K562 (cell line): ENCODE results near the gene TTC27. TPM values are rescaled to one million over a fixed set of nuclear protein-coding genes. Genes with fewer than 3 reads are reported as not detected.

Source experiments
- ARID2 ChIP-seq: fragments of 450-650 bp; IDR thresholded peaks from 2 replicates; pipeline ENCODE4 v1.6.1; 2017; ENCODE audit warnings: antibody characterized with exemption, mild to moderate bottlenecking
- CHCHD3 ChIP-seq: fragments of 250-450 bp; sonication (Bioruptor Pico); IDR thresholded peaks from 2 replicates; pipeline ENCODE4 v2.1.2; 2022; ENCODE audit warnings: mild to moderate bottlenecking
- CXXC5 ChIP-seq: fragments of 250-450 bp; sonication (Bioruptor Pico); IDR thresholded peaks from 2 replicates; pipeline ENCODE4 v1.8.0; 2022; ENCODE audit warnings: inconsistent platforms, mild to moderate bottlenecking, moderate library complexity
- DMBX1 ChIP-seq: fragments of 250-450 bp; sonication (Bioruptor Pico); IDR thresholded peaks from 2 replicates; pipeline ENCODE4 v1.8.0; 2022; ENCODE audit warnings: inconsistent platforms, mild to moderate bottlenecking, moderate library complexity, borderline replicate concordance
- DNMT1 ChIP-seq: fragments of 450-650 bp; IDR thresholded peaks from 2 replicates; pipeline ENCODE4 v1.6.1; 2016; ENCODE audit warnings: antibody characterized with exemption, mild to moderate bottlenecking
- ELK1 ChIP-seq: sonication (generic); formaldehyde crosslinking; IDR thresholded peaks from 2 replicates; pipeline ENCODE4 v1.8.1; 2022; ENCODE audit warnings: missing genetic modification reagents
- FOXJ3 ChIP-seq: sonication (generic); formaldehyde crosslinking; IDR thresholded peaks from 2 replicates; pipeline ENCODE4 v1.4.0; 2020; ENCODE audit warnings: mild to moderate bottlenecking, missing genetic modification reagents
- GABPB2 ChIP-seq: fragments of 250-450 bp; sonication (Bioruptor Pico); conservative IDR thresholded peaks from 2 replicates; pipeline ENCODE4 v1.5.1; 2021; ENCODE audit warnings: mild to moderate bottlenecking
- KDM2B ChIP-seq: fragments of 250-450 bp; sonication (Bioruptor Pico); IDR thresholded peaks from 2 replicates; pipeline ENCODE4 v1.8.0; 2021; ENCODE audit warnings: mild to moderate bottlenecking, moderate library complexity
- MBD2 ChIP-seq: sonication (generic); IDR thresholded peaks from 2 replicates; pipeline ENCODE4 v1.6.1; 2016; ENCODE audit warnings: low read depth, borderline replicate concordance
- MLX ChIP-seq, 2 experiments: fragments of 450-650 bp in 1 of 2; sonication (generic) in 1 of 2; formaldehyde crosslinking; conservative IDR thresholded peaks; 2 replicates each; pipeline versions ENCODE4 v1.4.0 to v1.8.1; 2020 to 2022; ENCODE audit warnings: mild to moderate bottlenecking in 1 of 2, missing genetic modification reagents in 1 of 2
- NR2C1 ChIP-seq, 2 experiments: fragments of 450-650 bp; IDR thresholded peaks; 2 replicates each; pipeline ENCODE4 v1.6.1; 2017; ENCODE audit warnings: mild to moderate bottlenecking in 2 of 2, antibody characterized with exemption in 1 of 2, inconsistent platforms in 1 of 2, missing compliant biosample characterization in 1 of 2, missing genetic modification characterization in 1 of 2
- PYGO2 ChIP-seq: fragments of 450-650 bp; IDR thresholded peaks from 2 replicates; pipeline ENCODE4 v1.6.1; 2016; ENCODE audit warnings: mild to moderate bottlenecking, missing genetic modification characterization, moderate library complexity, missing compliant biosample characterization
- RREB1 ChIP-seq: fragments of 250-450 bp; sonication (Bioruptor Pico); IDR thresholded peaks from 2 replicates; pipeline ENCODE4 v1.4.0; 2020
- SMARCE1 ChIP-seq: fragments of 450-650 bp; IDR thresholded peaks from 2 replicates; pipeline ENCODE4 v1.7.1; 2016; ENCODE audit warnings: mild to moderate bottlenecking
- TSHZ1 ChIP-seq: fragments of 250-450 bp; sonication (Bioruptor Pico); IDR thresholded peaks from 2 replicates; pipeline ENCODE4 v1.4.0; 2020; ENCODE audit warnings: mild to moderate bottlenecking, moderate library complexity
- ZNF584 ChIP-seq: fragments of 200-800 bp; sonication (Bioruptor generic); IDR thresholded peaks from 2 replicates; pipeline ENCODE4 v1.6.1; 2016; ENCODE audit warnings: low read depth, mild to moderate bottlenecking, missing genetic modification characterization, missing compliant biosample characterization
- ZNF75A ChIP-seq: fragments of 450-650 bp; formaldehyde crosslinking; IDR thresholded peaks from 2 replicates; pipeline ENCODE4 v1.4.0; 2020; ENCODE audit warnings: mild to moderate bottlenecking
- polyA plus RNA-seq, 8 experiments: library from polyadenylated mRNA; depleted of rRNA in 4 of 8; stranded (reverse) in 5 of 8; unstranded in 3 of 8; fragments of >200 nt; fragmentation: Nextera tagmentation in 2 of 8; fragmentation: Illumina TruSeq in 1 of 8; extraction: Ambion mirVana in 2 of 8; extraction: Trizol in 1 of 8; gene quantifications; 2 replicates each; pipeline versions ENCODE4 v1.2.1 to v1.2.3, GENCODE V29; 2011 to 2014; ENCODE audit warnings: inconsistent platforms in 1 of 8, missing spikeins in 1 of 8
- total RNA-seq, 7 experiments: library from RNA; depleted of rRNA in 6 of 7; stranded (reverse); fragments of >200 nt in 6 of 7; fragmentation: Illumina TruSeq in 2 of 7; extraction: Trizol in 2 of 7; gene quantifications; 2 replicates each; pipeline versions ENCODE4 v1.2.1 to v1.2.3, GENCODE V29; 2011 to 2021; ENCODE audit warnings: low replicate concordance in 1 of 7

The TTC27 gene
- total and polyA plus RNA-seq, 9 of the 15 experiments (the other 6 are each of a cell fraction or from before 2014, with no cell fraction given): 44.3 to 93.4 (median 57.3) TPM

GRCh38 chr2:32721376-32721775 lies 93.5 kb downstream of the TTC27 start (continued):
- no peak for TF ChIP-seq RREB1 (CRISPR knock-in tag)
- TF ChIP-seq PYGO2 (tag): peak; percentile 76; the same call in 1 of the 2 replicates
- TF ChIP-seq MBD2: 0 out of 2 replicates have a peak, but pooled peaks have one; percentile 25
- TF ChIP-seq FOXJ3 (CRISPR knock-in tag): no peak
- no peak for TF ChIP-seq ELK1 (CRISPR knock-in tag)
- TF ChIP-seq ZNF584 (CRISPR knock-in tag): no peak
- TF ChIP-seq MLX (CRISPR knock-in tag; conservative IDR thresholded peaks at IDR 0.05): no peak
- TF ChIP-seq TSHZ1 (CRISPR knock-in tag): no peak
- TF ChIP-seq SMARCE1: peak; percentile 90
- TF ChIP-seq KDM2B (CRISPR knock-in tag): no peak
- TF ChIP-seq CHCHD3 (CRISPR knock-in tag): no peak
- TF ChIP-seq DNMT1: no peak
- TF ChIP-seq ZNF75A (CRISPR knock-in tag): no peak
- TF ChIP-seq ARID2: no peak
- no peak for TF ChIP-seq GABPB2 (CRISPR knock-in tag)
- TF ChIP-seq CXXC5 (CRISPR knock-in tag): peak; percentile 45; the same call in 1 of the 2 replicates
- peak; percentile 50; the same call in 1 of the 2 replicates for TF ChIP-seq DMBX1 (CRISPR knock-in tag)
- no peak for TF ChIP-seq NR2C1 (IDR thresholded peaks at IDR 0.05)
- TF ChIP-seq NR2C1 (tag; IDR thresholded peaks at IDR 0.05): no peak
